ENCODE measurements around the gene TGFBRAP1. TPM values are rescaled to one million over a fixed set of nuclear protein-coding genes. Genes with fewer than 3 reads are reported as not detected.
"Not testable (repeated sequence)": the region's sequence is repeated elsewhere in the genome, so short reads cannot be mapped to it uniquely, and the experiment has no call there.

The TGFBRAP1 gene
- polyA plus RNA-seq, 3 donors = 15.0 to 17.5 (median 17.0) TPM

DNA sequence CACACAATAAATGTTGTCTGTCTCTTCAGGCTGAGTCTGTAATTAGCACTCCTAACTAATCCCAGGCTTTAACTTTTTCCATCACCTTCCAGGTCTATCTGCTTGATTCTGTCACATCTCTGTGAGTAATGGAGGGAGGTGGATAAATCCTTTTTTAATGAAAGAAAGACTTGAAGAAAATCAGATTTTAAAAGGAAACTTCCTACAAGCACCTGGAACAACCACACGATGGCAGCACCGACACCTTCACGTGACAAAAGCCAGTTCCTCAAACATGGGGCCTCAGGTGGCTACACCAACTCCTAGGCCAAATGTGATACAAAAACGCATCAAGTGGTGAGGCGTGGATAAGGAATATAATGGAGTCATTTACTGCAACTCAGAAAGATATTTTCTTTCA is 41.8 kb downstream of the TGFBRAP1 start:
- no peak for DNase-seq

DNA sequence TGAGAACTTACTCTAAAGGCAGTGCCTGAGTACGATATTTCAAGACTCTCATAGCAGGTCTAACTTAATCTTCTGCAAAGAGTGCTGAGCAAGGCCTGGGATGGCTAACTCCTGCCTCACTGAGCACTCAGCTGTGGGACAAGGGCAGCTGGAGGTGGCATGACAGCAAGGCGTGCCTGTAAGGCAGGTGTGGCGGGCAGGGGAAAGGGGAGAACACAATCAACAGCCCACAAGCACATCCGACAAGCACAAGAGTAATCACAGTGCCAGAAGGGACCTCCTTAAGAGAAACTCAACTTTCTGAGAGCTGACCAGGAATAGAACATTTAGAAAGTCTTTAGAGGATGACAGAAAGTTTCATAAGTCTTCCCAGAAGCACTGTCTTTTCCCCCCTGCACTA is 46.0 kb downstream of the TGFBRAP1 start:
- no peak for DNase-seq

DNA sequence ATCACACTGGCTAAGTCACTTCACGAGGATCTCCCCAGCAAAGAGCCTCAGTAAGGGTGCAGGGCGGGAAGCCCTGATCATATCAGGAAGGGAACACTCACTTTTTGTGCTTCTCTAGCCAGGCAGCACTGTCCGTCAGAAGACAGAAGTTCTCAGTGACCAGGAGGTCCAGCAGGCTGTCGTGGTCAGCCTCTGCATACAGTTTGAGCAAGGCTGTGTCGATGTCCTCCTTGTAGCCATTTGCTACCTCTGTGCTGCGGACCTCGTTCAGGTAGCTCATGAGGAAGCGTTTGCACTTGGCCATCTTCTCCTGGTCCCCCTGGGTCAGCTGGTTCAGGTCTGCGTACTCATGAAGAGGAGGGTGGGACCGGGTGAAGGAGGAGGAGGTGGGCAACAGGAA is 49.3 kb downstream of the TGFBRAP1 start:
- DNase-seq = no peak

DNA sequence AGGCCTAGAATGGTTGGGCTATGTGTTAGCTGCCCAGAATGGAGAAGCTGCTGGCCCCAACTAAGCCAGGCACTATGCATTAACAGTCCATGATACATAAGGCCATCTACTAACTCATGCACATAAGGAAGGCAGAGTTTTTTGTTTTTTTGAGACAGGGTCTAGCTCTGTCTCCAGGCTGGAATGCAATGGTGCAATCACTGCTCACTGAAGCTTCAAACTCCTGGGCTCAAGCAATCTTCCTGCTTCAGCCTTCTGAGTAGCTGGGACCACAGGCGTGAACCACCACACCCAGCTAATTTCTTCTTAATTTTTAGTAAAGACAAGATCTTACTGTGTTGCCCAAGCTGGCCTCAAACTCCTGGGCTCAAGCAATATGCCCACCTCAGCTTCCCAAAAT is 50.4 kb downstream of the TGFBRAP1 start:
- no peak for DNase-seq

DNA sequence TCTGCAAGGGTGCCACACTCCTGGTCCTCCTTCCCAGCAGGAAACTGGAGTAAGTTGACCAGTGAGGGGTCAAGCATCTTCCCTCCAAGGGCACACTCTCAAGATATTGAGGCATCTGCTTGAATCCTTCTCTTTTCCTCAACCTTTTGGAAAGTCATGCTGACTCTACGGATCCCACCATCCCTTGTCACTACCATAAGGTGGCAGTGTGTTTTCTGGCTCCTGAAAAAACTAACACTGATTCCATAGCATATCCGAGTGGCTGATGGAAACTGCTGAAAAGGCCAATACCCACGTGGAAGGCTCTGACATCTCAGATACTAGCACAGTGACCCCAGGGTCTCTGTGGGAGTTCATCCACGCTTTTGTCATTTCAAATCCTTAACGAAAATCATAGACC is 50.9 kb downstream of the TGFBRAP1 start:
- DNase-seq = no peak

DNA sequence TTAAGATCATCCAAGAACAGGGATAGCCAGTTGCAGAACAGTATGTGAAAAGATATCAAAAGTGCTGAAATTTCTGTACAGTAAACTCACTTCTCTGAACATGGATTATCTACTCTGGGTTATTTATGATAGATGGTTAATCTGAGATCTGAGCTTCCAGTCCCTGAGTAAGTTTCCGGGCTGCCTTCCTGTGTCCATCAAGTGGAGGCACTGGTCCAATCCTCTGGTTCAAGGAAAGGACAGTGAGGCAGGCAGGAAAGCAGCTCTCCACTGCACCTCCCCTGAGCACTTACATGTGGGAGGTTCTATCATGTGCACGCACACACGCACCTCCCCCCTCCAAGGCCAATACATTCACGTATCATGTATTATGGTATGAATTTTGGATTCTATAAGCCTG is 55.5 kb downstream of the TGFBRAP1 start:
- no peak for DNase-seq

DNA sequence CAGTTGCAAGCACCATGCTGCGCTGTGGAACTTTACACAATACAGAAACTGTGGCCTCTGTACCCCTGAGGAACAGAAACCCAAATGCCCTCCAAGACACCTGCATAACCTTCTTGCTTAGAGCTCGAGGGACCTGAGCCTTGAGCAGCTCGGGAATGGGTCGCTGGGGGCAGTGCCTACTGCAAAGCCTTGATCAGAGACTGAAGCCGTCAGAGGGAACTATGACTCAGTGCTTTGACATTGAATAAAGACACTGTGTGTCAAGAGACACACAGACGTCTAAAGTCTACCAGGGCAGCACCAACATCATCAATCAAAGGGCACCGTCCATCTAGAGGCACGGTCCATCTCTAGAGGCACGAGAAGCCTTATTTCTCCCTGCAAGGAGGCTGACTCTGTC is 57.4 kb downstream of the TGFBRAP1 start:
- DNase-seq = no peak

DNA sequence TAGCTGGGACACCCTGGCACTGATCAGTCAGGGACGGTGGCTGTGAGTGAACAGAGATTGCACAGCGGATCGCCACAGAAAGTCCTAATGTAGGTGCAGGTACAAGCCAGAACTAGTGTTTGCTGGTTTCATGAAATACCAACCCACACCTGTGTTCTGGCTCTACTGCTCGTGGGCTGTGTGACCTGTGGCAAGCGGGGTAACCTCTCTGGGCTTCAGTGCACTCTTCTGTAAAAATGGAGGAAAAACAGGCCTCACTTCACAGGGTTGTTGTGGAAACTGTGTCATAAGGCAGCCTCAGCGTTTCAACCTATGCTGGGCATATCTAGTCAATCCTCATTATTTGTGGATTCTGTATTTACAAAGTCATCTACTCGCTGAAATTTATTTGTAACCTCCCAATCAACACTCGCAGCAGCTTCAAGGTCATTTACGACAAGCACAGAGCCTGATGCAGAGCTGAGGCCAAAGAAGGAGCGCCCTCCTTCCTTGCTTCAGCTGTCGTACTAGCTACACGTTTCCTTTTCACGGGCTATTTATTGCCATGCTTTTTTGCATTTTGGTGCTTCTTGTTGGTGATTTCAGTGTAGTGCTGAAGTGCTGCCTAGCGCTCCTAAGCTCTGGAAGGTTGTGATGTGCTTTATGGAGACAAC is 58.0 kb downstream of the TGFBRAP1 start:
- DNase-seq = no peak

DNA sequence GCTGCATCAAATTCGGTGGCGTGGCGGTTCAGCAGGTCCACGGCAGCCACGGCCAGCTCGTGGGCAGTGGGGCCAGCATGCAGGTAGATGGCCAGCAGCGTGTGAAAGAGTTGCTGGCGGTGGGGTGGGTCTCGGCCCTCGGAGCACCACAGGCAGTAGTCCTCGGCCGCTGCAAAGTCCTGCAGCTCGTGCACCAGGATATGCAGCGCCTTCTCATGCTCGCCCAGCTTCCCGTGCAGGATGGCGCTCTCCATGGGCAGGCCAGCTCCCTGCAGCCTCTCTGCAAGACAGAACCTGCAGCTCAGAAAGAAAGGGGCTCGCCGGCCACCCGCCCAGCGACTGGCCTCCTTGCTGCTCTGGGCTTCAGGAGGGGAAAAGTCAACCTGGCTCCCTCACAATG is 60.1 kb downstream of the TGFBRAP1 start:
- no peak for DNase-seq

DNA sequence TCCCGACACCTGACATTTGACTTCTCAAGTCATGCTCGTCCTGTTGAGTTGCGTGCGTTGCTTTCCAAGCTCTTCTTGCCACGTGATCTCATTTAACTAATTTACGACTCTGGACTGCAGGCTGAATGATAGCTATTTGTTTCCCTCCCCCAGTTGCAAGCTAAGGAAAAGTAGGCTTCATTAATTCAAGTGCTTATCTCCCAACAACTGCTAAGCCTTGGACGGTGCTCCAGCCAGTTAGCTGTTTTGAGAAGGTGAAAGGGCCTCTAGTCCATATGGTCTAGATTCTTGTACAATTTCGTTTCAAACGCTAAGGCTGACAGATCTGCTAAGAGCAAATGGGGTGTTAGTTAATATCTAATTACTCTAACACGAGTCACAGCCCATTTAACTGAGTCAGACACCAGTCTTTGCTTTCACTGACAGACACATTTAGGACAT is 66.9 kb downstream of the TGFBRAP1 start:
- peak; percentile 71 for DNase-seq

DNA sequence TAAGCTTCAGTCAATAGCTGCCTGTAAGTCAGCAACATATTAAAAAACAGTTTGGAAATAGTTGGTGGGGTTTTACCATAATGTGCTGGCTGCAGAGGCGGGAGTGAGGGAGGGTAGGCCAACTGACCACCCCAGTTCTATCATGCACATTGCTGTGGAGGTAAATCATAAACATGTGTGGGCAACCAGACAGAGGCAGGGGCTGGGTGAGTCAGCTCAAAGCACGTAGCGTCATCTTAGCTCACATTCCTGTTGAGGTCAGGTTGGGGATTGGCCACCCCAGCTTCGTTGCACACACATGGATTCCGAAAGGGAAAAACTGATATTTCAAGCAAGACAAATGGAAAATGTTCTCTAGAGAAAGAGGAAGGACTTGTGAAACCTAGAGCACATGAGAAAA is 68.5 kb downstream of the TGFBRAP1 start:
- no peak for DNase-seq

DNA sequence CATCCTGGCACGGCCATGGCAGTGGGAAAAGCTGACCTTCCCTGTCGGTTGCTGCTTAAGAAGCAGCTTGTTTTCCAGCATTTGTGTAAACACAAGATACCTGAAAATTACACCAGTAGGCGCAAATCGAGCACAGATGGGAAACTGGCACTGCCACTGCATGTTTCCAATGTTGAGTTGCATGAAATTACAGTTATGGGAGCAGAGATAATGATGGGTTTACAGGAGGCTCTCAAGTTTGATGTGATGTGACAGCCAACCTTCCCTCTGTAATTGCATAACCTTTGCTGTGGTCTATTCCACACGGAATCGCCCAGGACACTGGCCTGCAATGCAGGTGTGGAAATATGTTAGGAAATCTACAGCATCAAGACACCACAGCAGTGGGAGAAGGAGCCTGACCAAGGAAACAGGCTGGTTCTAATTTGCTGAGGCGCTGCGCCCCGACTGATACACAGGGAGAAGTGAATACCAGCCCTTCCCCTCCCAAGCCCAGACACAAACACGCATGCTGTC is 70.6 kb downstream of the TGFBRAP1 start:
- no peak for DNase-seq

DNA sequence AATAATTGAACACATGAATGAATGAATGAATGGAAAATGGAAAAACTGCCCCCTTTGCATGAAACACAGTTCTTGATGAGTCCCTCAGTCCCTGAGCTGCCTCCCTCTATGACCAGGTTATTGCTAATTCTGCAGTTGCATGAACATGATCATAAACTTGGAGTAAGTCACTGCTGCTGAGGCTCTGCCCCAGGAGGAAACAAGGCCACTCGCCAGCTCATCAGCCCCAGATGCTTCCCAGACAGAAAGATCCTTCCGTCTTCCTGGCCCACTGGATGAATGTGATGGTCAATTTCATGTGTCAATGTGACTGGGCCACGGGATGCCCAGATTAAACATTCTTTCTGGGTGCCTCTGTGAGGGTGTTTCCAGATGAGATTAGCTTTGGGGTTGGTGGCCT is 71.6 kb downstream of the TGFBRAP1 start:
- DNase-seq = no peak

DNA sequence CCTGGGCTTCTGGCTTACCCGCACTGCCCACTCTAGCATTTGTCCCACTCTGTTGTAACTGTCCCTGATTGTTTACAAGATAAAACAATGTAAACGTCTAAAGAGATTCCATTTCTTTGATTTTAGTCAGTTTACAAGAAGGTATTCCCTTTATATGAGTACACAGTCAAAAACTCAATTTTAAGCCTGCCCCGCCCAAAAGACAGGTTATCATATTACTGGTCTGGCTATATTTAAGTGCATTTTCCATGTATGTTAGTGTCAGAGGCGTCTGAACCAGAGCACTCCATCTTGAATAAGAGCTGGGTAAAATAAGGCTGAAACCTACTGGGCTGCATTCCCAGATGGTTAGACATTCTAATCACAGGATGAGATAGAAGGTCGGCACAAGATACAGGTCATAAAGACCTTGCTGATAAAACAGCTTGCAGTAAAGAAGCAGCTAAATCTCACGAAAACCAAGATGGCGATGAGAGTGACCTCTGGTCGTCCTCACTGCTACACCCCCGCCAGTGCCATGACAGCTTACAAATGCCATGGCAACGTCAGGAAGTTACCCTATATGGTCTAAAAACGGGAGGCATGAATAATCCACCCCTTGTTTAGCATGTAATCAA is 73.0 kb downstream of the TGFBRAP1 start:
- DNase-seq = no peak

DNA sequence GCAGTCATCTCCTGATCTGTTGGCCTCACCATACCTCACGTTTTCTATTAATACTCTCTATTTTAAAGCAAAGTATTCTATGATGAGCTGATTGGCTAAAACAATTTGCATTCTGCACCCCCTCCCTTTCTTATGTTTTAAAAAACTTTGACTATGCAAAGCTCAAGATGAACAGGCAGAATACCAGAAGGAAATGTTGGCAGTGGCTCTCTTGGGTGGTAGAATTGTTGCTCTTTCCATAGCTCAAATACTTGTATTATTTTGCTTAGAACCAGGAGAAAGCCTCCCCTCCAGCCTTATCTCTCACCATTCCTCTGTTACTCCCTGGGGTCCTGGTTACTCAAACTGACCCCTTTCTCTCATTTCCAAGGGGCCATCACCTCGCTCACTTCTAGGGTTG is 73.6 kb downstream of the TGFBRAP1 start:
- no peak for DNase-seq

DNA sequence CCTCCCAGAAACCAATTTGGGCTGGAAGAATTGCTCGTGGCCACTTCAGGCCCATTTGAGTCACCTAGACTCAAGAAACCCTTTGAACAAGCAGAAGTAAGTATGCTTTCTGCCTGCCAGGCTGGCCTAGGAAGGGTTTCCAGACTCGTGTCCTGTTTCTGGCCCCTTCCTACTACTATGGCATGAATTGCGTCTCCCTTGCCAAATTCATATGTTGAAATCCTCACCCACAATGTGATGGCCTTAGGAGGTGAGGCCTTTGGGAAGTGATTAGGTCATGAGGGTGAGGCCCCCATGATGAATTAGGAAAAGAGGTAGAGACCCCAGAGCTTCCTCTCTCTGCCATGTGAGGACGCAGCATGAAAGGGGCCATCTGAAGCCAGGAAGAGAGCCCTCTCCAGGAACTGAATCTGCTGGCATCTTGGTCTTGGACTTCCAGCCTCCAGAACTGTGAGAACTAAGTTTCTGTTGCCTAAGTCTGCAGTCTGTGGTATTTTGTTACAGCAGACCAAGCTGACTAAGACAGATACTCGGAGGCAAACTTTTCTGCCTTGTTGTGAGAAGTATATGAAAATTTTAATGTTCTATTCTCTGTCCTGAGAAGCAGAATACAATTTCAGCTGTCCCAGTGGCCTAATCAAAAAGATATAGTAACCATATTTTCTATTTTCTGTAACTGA is 74.9 kb downstream of the TGFBRAP1 start:
- DNase-seq = no peak

DNA sequence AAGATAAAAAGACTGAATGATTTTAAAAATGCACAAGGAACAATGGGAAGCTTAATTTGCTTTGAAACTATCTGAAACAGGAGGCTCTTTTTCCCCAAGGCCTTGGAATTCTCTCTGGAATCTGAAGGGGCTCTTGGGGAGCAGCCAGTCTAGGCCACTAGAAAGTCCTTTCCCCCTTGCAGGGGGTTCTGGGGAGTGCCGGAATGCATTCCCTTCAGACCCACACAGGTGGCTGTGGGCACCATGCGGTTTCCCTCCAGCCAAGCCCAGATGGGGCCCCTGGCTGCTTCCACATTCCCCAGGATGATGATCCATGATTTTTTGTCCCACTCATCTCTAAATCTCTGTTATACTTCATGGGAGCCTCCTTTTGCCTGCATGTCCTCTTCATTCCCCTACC is 77.3 kb downstream of the TGFBRAP1 start:
- no peak for DNase-seq

DNA sequence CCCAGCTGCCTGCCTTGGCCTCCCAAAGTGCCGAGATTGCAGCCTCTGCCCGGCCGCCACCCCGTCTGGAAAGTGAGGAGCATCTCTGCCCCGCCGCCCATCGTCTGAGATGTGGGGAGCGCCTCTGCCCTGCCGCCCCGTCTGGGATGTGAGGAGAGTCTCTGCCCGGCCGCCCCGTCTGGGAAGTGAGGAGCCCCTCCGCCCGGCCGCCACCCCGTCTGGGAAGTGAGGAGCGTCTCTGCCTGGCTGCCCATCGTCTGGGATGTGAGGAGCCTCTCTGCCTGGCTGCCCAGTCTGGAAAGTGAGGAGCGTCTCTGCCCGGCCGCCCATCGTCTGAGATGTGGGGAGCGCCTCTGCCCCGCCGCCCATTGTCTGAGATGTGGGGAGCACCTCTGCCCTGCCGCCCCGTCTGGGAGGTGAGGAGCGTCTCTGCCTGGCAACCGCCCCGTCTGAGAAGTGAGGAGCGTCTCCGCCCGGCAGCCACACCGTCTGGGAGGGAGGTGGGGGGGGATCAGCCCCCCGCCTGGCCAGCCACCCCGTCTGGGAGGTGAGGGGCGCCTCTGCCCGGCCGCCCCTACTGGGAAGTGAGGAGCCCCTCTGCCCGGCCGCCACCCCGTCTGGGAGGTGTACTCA is 78.4 kb downstream of the TGFBRAP1 start:
- DNase-seq = not testable (repeated sequence)

DNA sequence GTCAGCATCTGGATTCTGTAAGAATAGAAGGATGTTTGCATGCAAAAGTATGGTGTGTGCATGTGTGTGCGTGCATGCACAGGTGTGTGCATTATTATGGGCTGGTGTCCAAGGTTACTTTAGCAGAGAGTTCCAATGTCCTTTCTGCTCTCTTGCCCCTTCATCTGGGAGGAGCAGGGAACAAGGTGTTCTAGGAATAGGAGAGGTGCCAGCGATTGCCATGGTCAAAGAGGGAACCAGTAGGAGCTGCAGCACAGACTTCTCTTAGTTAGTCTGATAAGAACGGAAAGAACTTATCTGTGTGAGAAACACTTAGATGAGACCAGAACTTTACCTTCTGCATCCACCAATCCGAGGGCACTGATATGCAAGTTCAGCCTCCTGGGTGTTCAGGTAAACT is 79.6 kb downstream of the TGFBRAP1 start:
- DNase-seq = no peak

DNA sequence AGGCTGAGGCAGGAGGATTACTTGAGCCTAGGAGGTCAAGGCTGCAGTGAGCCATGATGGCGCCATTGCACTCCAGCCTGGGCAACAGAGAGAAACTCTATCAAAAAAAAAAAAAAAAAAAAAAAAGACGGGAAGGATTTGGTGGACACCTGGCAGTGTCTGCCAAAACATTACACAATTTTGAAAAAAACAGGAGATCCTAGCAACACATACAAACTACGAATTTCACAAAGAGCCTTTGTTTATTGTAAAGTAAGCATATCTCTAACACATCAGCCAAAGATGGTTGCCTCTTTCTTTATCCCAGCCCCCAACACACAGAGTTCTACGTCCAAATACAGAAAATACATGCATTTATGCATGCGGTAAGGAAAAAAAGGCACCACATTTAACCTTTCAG is 80.4 kb downstream of the TGFBRAP1 start:
- DNase-seq = no peak

DNA sequence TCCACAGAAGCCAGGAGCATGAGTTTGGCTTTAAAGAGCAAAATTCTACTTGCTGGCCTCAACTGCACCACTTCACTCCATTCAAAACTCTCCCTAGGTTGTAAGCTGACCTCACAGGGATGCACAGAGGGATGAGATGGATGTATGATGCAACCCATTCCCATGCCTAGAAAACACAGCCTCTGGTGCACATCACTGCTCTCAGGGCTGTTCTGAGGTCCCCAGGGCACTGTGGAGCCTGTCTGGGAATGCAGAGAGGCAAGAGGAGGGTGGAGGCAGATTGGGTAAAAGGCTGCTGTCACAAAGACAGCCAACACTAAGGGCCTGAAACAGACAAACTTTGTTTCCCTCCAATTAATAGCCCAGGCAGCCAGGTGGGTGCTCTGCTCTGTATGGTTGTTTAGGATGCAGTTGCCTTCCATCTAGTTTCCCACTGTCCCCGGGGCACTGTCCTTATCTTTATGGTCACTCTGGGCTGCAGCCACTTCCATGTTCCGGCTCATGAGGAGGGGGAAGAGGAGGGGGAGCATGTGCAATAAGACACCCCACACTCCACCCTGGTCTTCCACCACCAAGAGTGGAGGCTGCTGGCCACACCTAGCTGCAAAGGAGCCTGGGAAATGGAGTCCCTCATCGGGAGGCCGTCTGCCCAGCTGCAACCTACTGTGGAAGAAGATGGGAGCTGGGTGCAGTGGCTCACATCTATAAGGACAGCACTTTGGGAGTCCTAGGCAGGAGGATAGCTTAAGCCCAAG is 81.0 kb downstream of the TGFBRAP1 start:
- DNase-seq = no peak

DNA sequence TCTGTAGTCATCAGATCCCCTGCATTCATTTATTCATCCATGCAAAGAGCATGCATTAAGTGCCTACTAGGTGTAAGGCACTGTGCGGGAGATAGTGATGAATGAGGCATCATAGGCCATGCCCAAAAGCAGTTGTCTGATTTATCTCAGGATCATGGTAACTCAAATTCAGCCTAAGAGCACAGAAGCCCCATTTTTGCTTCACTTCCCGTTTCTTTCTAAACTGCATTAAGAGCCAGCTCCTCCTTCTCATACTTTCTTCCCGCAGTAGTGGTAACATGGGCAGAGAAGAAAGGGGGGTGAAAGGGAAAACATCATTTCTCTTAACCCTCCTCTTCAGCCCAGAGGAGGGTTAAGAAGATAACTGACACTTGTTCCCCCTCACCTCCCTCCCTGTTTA is 85.1 kb downstream of the TGFBRAP1 start:
- DNase-seq = no peak
